NCI-H345 (cell line): Measurements from ENCODE around the gene PIEZO2.
"Not testable (repeated sequence)": the region's sequence is repeated elsewhere in the genome, so short reads cannot be mapped to it uniquely, and the experiment has no call there.

Source experiments
- DNase-seq: peaks from one replicate; lab custom pipeline; 2025; lab: John Stamatoyannopoulos, UW

Gene PIEZO2

DNA sequence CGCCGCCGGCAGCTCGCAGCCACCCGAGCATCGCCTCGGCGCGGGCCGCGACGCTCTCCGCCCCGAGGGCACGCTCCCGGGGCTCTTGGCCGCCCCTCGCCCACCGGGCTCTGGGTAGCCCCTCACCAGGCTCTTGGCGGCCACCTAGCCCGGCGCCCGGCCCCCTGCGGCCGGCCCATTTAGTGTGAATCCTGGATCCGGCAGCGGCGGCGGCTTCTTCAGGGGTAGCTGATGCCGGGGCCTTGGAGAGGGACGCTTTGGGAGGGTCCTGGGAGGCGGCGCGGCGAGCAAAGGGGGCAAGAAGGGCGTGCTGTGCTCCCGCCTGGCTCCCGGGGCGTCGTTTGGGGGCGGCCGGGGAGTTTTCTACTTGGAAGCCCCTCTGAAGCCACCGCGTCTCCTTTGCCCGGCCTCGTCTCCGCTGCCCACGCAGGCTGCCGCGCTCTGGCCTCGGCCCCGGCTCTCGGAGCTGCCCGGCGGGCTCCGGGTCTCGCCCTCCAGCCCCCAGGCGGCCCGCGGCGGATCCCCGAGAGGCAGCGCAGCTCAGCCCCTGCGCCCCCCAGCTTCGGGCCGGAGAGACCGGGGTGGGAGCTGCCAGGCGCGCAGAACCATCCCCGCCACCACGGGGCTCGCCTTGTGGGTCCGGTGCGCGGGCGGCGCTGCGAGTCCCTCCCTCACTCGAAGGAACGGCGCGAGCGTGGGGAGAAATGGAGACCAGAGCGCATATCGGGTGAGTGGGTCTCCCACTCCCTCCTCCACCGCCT is 509 bp downstream of the PIEZO2 start:
- DNase-seq, result no peak

DNA sequence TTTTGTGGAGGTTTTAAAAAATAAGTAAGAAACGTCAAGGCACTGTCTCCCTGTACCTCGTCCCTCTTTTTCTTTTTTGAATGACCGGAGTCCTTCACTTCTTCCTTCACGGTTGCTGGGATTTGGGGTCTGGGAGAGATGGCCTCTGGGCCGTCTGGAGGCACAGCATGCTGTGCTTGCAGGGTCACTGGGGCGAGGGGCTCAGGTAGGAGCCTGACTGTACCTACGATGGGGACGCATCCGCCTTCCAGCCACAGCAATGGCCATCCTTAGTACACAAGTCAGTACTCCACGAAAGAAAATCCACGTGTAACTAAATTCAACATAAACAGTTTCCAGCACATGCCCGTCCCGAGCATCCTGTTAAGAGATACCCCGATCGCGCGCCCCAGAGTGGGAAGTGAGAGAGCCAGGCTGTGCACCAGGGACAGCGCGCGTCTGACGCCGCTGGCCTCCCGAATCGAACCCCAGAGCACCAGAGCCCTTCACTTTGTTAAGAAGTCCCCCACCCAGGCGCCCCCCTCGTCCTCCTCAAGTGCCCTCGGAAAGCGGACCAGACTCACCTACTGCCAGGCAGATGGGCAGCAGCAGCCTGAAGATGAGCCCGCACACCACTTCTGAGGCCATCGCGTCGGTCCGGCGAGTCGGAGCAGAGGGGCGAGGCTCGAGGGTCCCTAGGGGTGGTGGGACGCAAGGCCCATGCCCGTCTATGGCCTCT is 1.2 kb downstream of the PIEZO2 start:
- no peak for DNase-seq

DNA sequence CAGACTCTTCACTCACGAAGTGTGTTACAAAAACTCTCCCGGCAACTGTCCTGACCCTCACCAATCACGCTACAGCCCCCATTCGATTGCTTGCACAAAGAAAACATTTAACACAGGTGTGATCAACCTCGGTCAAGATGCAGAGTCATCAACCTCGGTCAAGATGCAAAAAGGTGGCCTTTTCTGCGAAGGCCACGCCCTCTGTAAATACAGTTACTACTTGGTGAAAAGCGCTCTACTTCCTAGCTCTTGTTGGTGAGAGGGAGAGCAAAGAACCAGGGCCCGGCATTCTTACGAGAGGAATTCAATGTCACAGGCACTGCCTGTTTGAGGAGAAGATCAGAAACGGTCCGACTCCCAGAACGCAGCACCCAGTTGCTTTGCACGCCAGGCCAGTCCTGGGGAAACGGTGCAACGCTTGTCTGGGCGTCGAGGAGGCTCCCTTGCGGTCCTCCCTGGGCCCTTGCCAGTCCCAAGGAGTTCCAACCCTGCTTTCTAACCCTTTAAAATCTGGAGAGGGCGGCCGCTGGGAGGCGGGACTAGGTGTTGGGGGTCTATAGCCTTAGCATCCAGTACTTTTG is 1.9 kb downstream of the PIEZO2 start:
- DNase-seq, result no peak

DNA sequence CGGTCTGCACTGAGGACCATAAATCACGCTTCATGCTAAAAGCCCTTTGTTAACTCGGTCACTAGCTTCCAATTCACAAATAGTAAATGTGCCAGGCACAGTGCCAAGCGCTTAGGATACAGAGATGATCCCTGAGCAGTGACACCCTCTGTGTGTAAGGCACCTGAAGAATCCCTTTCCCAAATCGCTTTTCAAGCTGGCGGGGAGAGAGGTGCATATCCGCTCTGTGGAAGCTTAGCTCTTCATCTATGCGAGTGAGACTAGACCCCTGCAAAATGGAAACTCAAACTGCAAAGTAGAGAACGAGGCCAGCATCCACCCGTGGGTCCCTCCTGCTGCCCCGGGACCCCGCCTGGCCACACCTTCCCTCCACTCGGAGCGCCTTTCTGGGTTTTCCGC is 2.4 kb downstream of the PIEZO2 start:
- peak; percentile 10 for DNase-seq

DNA sequence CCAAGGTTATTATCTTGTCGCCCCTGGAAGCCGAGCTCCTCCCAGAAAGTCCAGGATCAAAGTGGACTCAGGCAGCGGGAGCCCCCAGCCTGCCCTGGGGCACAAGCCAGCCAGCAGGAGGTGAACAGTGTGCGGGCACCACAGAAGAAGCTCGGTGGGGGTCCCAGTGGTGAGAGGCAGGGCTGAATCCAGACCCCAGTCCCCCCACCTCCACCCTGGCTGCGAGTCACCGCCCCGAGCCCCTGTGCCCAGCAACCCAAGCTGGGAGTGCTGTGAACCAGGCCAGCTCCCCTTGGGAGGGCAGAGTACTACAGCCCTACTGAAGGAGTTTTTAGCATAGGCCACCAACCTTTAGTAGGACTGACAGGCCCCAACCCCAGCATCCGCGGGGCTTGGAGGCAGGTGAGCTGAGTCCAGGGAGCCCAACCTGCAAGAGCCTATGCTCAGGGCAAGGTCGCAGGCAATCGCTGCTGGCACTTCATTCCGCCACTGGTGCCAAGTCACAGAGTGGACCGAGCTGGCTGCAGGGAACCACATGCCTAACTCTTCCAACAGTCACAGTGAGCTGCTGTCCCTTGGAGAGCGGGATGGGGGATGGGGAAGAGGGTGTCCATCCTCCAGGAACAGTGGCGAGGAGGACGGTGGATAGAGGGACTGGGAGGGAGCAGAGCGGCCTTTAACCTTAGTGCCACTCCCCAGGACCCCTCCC is 3.0 kb downstream of the PIEZO2 start:
- no peak for DNase-seq

DNA sequence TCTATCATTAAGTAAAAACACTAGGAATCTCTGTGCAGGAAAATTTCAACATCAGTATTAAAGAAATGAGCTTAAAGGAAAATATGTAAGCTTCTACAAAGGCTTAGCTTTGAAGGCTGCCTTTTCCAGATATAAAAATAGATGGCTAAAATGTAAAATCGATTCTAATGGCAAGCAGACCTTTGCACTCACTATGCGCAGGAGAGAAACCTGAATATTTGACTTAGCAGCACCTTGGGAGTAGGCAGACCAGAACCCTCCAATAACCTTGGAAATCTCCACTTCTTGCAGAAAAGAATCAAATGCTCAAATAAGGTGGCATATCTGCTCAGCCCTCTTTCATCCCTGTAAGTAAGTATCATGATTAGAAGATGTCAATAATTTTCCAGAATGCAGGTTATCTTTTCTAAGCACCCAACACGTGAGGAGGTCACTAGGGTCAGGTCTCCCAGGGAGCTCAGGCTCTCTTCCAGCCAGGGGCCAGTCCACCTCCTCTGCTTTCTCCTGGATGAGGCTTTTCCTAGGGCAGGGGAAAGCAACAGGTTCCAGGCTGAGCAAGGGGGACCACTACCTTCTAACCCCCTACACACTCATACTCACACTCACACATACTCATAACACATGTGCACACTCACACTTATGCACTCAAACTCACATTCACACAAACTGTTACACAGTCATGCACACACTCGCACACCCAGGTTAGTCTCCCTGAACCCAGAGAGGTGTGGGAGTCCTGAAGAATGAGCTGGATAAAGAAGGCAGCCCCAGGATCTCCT is 3.8 kb downstream of the PIEZO2 start:
- DNase-seq, result no peak

DNA sequence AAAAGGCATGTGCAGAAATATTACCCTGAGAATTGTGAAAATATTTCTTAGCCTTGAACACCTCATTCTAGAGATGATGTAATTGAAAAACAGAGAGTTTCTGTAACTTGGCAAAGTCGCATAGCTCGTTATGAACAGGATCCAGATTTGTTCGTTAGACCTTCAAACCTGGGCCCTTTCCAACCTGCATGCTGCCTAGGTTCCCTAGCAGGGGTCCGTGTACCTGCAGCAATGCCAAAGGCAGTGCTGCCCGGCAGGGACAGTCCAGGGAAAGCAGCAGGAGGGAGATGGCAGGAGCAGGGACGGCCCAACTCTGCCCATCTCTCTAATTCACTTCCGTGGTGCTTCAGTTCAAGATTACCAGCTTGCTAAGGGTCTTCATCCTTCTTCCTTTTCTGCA is 12.0 kb downstream of the PIEZO2 start:
- DNase-seq, result no peak

DNA sequence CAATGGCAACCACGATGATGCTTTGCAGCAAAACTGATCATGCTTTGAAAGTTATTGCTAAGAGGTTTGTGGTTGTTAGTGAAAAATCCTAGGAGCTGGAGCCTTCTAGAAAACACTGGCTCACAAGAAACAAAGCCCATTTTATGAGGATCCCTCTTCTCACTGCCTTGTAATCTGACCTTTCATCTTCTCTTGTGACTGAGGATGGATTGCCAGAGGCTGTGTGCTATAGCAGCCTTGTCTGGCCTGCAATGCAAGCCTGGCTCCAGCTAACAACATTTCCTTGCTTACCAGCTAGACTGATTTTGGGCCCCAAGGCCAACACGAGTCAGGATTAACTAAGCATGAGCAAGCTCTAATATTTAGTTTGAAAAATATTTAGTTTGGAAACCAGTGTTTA is 13.1 kb downstream of the PIEZO2 start:
- no peak for DNase-seq

DNA sequence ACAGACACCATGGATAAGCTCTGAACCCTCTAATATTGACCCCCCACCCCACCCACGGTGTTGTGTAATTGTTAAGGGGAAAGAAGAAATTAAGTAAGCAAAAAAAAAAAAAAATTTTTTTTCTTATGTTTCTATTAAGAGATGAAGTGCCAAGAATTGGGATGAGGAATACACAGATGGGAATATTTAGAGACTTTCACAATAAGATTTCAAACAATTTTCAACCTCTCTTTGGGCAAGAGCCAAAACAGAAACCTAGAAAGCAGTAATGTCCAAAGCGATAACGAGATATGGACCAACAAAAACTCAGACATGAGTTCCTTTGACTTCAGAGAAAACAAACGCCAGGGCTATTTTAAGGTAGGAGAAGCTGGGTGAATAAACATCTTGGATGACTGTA is 14.4 kb downstream of the PIEZO2 start:
- DNase-seq, result no peak

DNA sequence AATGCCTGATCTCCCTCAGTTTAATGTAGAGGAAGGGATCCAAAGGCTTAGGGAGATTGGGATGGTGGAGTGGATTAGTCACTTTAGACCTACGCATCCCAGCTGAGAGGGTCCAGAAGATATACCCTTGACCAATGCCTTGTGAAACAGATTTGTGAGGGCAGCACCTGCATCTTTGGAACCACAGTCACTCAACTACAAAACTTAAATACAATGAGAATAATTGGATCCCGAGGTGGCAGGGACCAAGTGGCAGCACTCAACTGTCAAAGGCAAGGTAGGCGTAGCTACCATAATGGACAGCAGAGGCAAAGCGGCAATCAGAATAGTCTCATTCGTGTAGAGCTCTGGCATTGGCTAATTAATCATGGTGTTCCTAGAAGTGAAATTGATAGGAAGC is 20.3 kb downstream of the PIEZO2 start:
- not testable (repeated sequence) for DNase-seq

DNA sequence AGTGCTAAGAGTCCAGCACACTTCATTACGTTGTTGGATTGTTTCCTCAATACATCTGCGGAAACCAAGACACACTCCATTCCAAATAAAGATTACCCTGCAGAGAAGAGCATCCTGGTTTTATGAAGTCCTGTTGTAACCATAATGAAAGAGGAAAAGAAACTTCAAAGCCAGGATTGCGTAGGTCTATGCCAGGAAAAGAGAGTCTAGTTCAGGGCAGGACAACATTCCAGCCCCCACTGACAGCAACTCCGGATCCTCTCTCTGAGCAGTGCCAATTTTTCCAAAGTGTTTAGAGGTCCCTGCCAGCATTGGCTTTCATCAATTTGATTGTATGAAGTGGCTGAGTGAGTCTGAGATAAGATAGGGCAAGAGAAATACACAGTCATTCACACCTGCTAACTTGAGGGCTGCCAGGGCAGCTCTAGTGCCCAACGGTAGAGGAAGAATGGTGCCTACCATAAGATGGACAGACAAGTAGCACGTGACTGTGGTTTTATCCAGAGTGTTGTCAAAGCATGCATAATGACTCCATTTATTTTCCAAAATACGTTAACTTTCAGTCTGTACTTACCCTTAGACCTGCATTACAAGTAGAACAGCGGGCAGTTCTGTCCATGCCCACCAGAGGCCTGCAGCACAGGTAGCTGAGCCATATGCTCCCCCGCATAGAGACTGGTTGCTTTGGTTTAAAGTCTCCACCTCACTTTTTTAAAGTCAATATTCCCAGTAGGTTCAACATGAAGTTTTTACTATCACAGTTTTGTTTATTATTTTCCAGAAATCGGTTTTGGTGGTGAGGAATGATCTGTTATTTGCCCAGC is 23.7 kb downstream of the PIEZO2 start:
- DNase-seq, result no peak

DNA sequence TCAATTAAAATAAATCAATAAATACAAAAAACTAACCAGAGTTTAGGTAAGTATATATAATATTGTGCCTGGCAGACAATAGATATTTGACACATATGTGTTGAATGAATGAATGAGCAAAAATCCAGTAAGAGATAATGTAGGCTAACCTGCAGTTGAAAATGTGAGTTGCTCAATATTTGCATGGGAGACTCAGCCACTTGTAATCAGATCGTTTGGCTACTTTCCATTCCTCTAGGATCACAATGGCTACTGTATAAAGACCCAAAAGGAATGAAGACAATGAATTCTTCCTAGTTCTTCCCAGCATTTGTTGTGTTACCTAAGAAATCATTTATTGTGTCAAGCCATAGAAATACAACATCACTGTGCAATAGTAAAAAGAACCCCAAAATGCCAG is 25.3 kb downstream of the PIEZO2 start:
- DNase-seq, result no peak

DNA sequence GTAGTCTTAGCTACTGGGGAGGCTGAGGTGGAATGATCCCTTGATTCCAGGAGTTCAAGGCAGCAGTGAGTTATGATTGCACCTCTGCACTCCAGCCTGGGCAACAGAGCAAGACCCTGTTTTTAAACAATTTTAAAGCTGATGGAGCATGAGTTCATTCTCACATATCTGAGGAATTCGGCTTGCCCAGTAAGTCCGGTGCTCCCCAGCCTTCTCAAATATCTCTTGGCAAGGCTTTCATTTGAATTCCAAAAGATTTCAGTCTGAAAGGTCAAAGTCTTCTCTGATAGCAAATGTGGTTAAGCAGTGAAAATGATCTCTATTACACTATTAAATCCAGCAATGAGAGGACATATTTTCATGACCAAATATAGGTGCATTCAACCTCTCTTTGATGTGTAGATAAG is 27.9 kb downstream of the PIEZO2 start:
- no peak for DNase-seq

DNA sequence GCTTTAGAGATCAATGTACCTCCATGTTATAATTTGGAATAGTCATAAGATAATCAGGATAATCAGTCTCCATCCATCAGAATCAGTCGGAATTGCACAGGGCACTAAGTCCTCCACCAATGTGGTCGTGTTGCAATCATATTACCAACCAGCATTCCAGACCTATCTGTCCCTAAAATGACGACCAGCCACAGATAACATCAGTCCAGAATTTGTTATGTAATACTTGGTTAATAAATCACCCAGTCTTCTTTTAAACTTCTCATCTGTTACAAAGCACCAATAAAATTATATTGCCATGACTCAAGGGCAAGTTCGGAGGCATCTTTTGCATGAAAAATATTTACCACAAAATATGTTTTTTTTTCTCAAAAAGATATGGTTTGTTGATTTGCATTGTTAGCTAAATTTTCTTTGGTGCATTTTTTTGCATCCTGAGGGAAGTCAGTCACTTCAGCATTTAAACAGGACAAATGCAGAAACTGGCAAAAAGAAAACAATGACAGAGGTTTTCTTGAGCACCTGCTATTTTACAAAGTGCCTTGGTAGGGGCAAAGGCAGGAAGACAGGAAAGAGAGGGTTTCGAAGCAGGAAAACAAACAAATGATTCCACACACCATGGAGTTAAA is 29.3 kb downstream of the PIEZO2 start:
- no peak for DNase-seq

DNA sequence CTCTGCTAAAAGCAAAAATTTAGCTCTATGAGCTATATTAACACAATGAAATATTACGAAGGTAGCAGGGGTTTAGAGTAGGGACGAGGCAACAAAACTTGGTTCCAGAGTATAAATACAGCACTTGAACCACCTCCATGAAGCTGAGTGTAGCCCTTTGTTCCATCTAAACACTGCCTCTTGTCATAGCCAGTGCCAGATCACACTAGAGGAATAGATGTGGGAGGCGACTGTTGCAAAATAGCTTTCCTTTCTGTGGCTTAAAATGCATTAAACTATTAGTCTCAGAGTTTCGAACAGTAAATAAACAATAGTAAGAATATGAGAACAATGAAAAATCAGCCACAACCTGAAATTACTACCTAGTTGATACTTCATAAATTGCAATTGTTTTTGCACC is 29.8 kb downstream of the PIEZO2 start:
- DNase-seq, result no peak

DNA sequence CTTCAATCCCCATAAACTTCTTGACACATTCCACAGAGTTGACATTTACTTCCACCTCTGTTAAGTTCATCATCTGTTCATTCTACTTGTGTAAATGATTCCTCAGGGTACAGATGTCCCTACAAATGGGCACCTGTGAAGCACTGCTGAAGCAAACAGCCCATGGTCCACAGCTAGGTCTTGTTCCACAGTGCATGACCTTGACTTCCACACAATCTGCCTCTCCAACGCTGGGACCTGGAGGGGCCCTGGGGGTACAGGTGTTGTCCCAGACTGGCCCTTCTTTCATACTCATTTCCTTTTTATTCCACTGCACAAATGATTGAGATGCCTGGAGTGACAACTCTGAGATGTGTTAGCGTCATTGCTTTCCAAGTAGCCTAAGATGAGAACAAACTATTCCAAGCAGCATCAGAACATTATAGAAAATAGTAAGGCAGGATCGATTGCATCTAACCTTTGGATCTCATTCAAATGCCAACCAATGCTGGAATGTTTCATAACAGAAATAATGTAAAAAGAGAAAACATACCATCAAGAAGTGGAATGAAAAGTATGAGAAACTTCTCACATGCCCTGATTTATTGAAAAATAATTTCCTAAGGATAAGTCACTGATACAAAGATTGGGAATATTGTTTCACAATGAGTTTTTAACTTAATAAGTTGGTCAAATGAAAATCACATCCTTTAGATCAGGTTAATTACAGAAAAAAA is 31.2 kb downstream of the PIEZO2 start:
- no peak for DNase-seq

DNA sequence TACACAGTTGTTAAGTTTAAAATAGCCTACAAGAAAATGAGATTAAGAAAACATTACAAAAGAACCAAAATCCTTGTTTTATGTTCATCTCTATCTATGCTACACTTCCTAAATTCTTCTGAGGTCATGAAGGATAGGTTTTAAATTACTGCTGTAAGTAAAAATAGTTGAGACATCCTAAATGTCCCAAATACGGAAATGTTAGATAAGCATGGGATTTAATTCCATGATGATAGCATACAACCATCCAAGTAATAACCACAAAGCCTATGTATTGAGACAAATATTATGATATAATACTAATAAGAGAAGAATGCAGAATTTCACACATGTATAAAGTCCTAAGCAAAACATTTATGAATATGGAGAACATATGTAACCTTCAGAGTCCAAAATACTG is 34.1 kb downstream of the PIEZO2 start:
- DNase-seq, result no peak

DNA sequence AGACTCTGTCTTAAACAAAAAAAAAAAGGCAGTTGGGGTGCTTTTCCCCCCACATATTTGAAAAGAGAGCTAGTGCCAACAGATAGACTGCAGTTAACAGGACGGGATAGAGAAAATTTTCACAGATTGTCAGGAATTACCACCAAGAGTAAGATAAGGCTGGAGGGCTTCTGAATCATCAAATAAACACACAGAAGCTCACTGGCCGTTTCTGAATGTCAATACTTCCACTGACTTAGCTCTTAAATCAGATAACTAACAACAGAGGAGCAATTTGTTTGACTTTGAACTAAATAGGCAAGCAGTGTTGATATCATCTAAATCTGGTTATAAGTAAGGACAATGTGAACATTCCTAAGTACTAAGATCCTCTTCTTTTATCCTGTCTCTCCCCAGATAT is 34.7 kb downstream of the PIEZO2 start:
- no peak for DNase-seq

DNA sequence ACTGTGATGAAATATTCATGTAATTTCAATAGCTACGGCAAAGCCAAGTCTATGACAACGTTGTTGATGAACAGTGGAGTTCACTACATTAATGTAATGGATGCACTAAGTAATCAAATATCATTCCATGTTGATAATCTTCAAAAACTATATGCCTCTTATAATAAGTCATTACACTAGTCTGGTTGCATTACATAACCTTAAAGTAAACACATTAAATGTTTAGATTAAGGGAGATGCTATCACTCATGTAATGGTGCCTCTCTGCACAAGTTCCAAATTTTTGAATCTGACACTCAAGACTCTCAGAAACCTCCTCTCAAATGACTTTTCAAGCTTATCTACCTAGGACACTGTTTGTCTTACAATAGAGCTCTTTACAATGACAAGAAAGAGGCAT is 35.4 kb downstream of the PIEZO2 start:
- DNase-seq, result no peak

DNA sequence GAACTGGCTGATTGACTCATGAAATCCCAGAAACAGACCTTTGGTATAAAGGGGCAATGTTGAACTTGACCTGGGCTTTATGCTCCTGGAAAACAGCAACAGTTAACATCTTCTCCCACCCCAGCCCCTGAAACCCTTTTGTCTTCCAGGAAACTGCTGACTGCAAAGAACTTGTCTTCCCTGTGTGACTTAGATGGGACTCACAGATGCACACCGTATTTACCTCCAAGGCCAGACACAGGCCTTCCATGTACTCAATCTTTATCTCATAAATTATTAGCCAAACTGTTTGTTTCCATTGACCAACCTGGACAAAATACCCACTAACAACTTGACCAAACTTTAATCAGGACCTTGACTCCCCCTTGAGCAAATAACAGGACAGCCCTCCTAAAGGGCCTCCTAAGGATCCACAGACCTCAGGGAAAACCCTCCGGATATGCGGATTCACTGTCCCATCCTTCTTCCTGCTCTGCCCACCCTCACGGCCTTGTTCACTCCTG is 36.3 kb downstream of the PIEZO2 start:
- DNase-seq, result no peak
